OCI-LY1 (cell line): ENCODE measurements around the gene ATOX1.

Source experiments
- H2AFZ ChIP-seq: fragments of 200-600 bp; sonication (generic), shearing (Covaris generic); 2 replicates; pipeline ENCODE4 v1.6.0; 2014; ENCODE audit warnings: antibody characterized with exemption, mild to moderate bottlenecking, low read length
- H3F3A ChIP-seq: fragments of 200-600 bp; sonication (generic), shearing (Covaris generic); 2 replicates; pipeline ENCODE4 v1.6.0; 2014; ENCODE audit warnings: mild to moderate bottlenecking, antibody characterized with exemption, low read length, moderate library complexity; ENCODE audit not compliant: insufficient read depth
- H3K27ac ChIP-seq: fragments of 200-600 bp; sonication (generic); 2 replicates; pipeline ENCODE4 v1.5.1; 2014; ENCODE audit warnings: low read length, mixed run types, mild to moderate bottlenecking, low read depth; ENCODE audit not compliant: poor library complexity, severe bottlenecking
- H3K27me3 ChIP-seq: fragments of 200-600 bp; sonication (generic); 2 replicates; pipeline ENCODE4 v1.6.0; 2014; ENCODE audit warnings: antibody characterized with exemption, mild to moderate bottlenecking, low read length, moderate library complexity; ENCODE audit not compliant: insufficient read depth
- H3K36me3 ChIP-seq: fragments of 200-600 bp; sonication (generic); 2 replicates; pipeline ENCODE4 v1.6.1; 2014; ENCODE audit warnings: mild to moderate bottlenecking, antibody characterized with exemption, low read length, moderate library complexity, mixed read lengths; ENCODE audit not compliant: insufficient read depth
- H3K4me1 ChIP-seq: fragments of 200-600 bp; sonication (generic); 2 replicates; pipeline ENCODE4 v1.5.1; 2014; ENCODE audit warnings: mild to moderate bottlenecking, low read length, moderate library complexity; ENCODE audit not compliant: insufficient read depth, severe bottlenecking
- H3K4me2 ChIP-seq: fragments of 200-600 bp; sonication (generic), shearing (Covaris generic); 2 replicates; pipeline ENCODE4 v1.6.1; 2014; ENCODE audit warnings: low read length
- H3K4me3 ChIP-seq: fragments of 200-600 bp; sonication (generic); 2 replicates; pipeline ENCODE4 v1.5.1; 2014; ENCODE audit warnings: low read length, low read depth, mild to moderate bottlenecking, mixed read lengths; ENCODE audit not compliant: poor library complexity, severe bottlenecking
- H3K79me2 ChIP-seq: fragments of 200-600 bp; shearing (Covaris generic); 2 replicates; pipeline ENCODE4 v1.6.1; 2016; ENCODE audit warnings: mixed run types, low read length, mixed read lengths; ENCODE audit not compliant: insufficient read depth
- H3K9ac ChIP-seq: fragments of 200-600 bp; sonication (generic), shearing (Covaris generic); 2 replicates; pipeline ENCODE4 v1.6.1; 2014; ENCODE audit warnings: mild to moderate bottlenecking, low read length, mixed read lengths
- H3K9me2 ChIP-seq: fragments of 200-600 bp; sonication (generic), shearing (Covaris generic); 2 replicates; pipeline ENCODE4 v1.6.1; 2014; ENCODE audit warnings: low read depth, mild to moderate bottlenecking, low read length, mixed read lengths
- H3K9me3 ChIP-seq: fragments of 200-600 bp; shearing (Covaris generic); 2 replicates; pipeline ENCODE4 v1.6.1; 2014; ENCODE audit warnings: low read length, mixed read lengths
- H4K20me1 ChIP-seq: fragments of 200-600 bp; sonication (generic), shearing (Covaris generic); 2 replicates; pipeline ENCODE4 v1.6.0; 2016; ENCODE audit warnings: mild to moderate bottlenecking, low read length; ENCODE audit not compliant: insufficient read depth
- CTCF ChIP-seq: fragments of 200-600 bp; sonication (generic), shearing (Covaris generic); IDR thresholded peaks from 2 replicates; pipeline ENCODE4 v1.5.1; 2017; ENCODE audit warnings: mild to moderate bottlenecking, antibody characterized with exemption, low read length, moderate library complexity, mixed read lengths
- EZH2 ChIP-seq: fragments of 200-600 bp; sonication (generic), shearing (Covaris generic); IDR thresholded peaks from 2 replicates; pipeline ENCODE4 v1.8.0; 2017; ENCODE audit warnings: borderline replicate concordance, mixed run types, mild to moderate bottlenecking, antibody characterized with exemption, low read length, moderate library complexity, mixed read lengths

ATOX1 gene

GRCh38 chr5:151696470-151697061 lies 61.9 kb downstream of the ATOX1 start:
- no peaks in the 10 kb centered on the region for H3K27me3 ChIP-seq
- H4K20me1 ChIP-seq: no peaks in the 10 kb centered on the region
- TF ChIP-seq CTCF (no peak), EZH2 (no peak)
- H3K4me3 ChIP-seq: no peak overlapping the region
- no peaks in the 10 kb centered on the region for H3K9me3 ChIP-seq
- H3K9ac ChIP-seq: no peak overlapping the region
- no peak overlapping the region for H3K4me2 ChIP-seq
- no peaks in the 10 kb centered on the region for H3K36me3 ChIP-seq
- H3K9me2 ChIP-seq: no peaks in the 10 kb centered on the region
- H3F3A ChIP-seq: no peaks in the 10 kb centered on the region
- no peaks in the 10 kb centered on the region for H3K79me2 ChIP-seq
- H3K27ac ChIP-seq: no peak overlapping the region
- H3K4me1 ChIP-seq: no peaks in the 10 kb centered on the region
- no peak overlapping the region for H2AFZ ChIP-seq

GRCh38 chr5:151695464-151695863 lies 63.0 kb downstream of the ATOX1 start:
- no peaks in the 10 kb centered on the region for H3K9me3 ChIP-seq
- H3K9me2 ChIP-seq: no peaks in the 10 kb centered on the region
- H3K36me3 ChIP-seq: no peaks in the 10 kb centered on the region
- no peaks in the 10 kb centered on the region for H4K20me1 ChIP-seq
- no peak overlapping the region for H3K4me2 ChIP-seq
- H3F3A ChIP-seq: no peaks in the 10 kb centered on the region
- TF ChIP-seq EZH2 (no peak), CTCF (no peak)
- no peaks in the 10 kb centered on the region for H3K4me1 ChIP-seq
- H3K9ac ChIP-seq: no peak overlapping the region
- H2AFZ ChIP-seq: no peak overlapping the region
- no peak overlapping the region for H3K27ac ChIP-seq
- H3K79me2 ChIP-seq: no peaks in the 10 kb centered on the region
- H3K27me3 ChIP-seq: no peaks in the 10 kb centered on the region
- H3K4me3 ChIP-seq: no peak overlapping the region

- no peaks in the 10 kb centered on the region for H4K20me1 ChIP-seq
- H3K9me3 ChIP-seq: no peaks in the 10 kb centered on the region
- H3K4me3 ChIP-seq: no peak overlapping the region
- H3K4me1 ChIP-seq: no peaks in the 10 kb centered on the region
- TF ChIP-seq EZH2: no peak
- TF ChIP-seq CTCF: no peak
- H3F3A ChIP-seq: no peaks in the 10 kb centered on the region
- no peaks in the 10 kb centered on the region for H3K79me2 ChIP-seq
- H3K36me3 ChIP-seq: no peaks in the 10 kb centered on the region
- no peak overlapping the region for H3K9ac ChIP-seq
- no peak overlapping the region for H3K27ac ChIP-seq
- H2AFZ ChIP-seq: no peak overlapping the region
- H3K27me3 ChIP-seq: no peaks in the 10 kb centered on the region
- H3K4me2 ChIP-seq: no peak overlapping the region
- H3K9me2 ChIP-seq: no peaks in the 10 kb centered on the region
Measured at GRCh38 chr5:151694035-151694485, 64.4 kb downstream of the ATOX1 start.
